ENCODE data around the gene FKBP2.

FKBP2 gene

DNA sequence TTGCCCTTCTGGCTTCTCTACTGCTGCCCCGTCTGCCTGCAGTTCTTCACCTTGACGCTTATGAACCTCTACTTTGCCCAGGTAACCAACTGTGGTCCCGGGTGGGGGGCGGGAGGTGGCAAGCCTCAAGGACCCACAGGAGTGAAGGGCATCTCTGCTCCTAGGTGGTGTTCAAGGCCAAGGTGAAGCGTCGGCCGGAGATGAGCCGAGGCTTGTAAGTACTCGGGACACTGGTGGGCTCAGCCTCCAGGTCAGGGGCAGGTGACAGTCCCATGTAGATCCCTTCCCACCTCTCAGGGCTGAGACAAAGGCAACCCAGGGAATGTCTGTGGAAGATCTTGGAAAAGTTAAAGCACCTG is 45.9 kb downstream of the FKBP2 start:
- DNase-seq = no peak

GRCh38 chr11:64287676-64288352 is 46.9 kb downstream of the FKBP2 start:
- DNase-seq = no peak

DNA sequence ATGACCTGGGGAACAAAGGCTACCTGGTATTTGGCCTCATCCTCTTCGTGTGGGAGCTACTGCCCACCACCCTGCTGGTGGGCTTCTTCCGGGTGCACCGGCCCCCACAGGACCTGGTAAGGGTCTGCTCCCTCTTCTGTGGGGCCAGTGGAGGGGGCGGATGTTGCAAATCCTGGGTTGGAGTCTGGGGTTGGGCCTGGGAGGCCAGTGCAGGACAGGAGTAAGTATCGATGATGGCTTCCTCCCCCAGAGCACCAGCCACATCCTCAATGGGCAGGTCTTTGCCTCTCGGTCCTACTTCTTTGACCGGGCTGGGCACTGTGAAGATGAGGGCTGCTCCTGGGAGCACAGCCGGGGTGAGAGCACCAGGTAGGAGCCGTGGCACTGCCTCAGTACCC is 47.5 kb downstream of the FKBP2 start:
- DNase-seq = no peak

- no peak for DNase-seq
These were observed 48.2 kb downstream of the FKBP2 start for GRCh38 chr11:64289002-64289564.

- no peak for DNase-seq
These were observed 49.7 kb downstream of the FKBP2 start for GRCh38 chr11:64290352-64291261.

GRCh38 chr11:64291262-64291751 is 50.4 kb downstream of the FKBP2 start, which contains the start of gene KCNK4:
Gene KCNK4 (plus strand): TSS chr11:64291302. CDS start chr11:64293019, 1,717 bp downstream.
- DNase-seq = no peak

DNA sequence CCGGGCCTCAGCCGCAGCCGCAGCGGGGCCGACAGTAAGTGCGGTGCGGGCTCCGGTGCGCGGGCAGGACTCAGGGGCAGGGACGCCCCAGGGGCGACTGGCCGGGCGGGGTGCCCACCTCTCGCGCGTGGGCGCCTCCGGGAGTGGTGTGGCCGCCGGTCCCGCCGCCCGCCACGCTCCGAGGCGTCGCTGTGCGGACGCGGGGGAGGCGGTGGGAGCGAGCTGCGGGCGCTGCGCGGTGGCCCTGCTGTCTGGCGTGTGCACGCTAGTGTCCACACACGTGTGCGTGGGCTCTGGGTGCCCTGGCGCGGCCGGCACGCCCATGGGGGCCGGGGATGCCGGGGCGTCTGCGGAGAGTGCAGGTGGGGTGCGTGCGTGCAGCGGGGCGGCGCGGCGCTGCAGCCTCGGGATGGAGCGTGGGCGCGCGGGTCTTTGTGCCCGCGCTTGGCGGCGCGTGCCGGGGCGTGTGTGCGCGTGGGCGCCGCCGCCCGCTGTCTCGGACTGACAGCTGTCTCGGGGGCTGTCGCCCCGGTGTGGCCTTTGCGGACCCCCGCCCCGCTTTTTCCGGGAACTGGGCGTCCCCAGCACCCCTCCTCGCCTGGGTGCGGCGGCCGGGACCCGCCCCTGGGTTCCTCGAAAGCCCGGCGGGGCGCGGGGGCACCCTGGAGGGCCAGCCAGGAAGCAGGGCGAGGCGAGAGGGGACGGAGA is 51.0 kb downstream of the FKBP2 start:
- no peak for DNase-seq

DNA sequence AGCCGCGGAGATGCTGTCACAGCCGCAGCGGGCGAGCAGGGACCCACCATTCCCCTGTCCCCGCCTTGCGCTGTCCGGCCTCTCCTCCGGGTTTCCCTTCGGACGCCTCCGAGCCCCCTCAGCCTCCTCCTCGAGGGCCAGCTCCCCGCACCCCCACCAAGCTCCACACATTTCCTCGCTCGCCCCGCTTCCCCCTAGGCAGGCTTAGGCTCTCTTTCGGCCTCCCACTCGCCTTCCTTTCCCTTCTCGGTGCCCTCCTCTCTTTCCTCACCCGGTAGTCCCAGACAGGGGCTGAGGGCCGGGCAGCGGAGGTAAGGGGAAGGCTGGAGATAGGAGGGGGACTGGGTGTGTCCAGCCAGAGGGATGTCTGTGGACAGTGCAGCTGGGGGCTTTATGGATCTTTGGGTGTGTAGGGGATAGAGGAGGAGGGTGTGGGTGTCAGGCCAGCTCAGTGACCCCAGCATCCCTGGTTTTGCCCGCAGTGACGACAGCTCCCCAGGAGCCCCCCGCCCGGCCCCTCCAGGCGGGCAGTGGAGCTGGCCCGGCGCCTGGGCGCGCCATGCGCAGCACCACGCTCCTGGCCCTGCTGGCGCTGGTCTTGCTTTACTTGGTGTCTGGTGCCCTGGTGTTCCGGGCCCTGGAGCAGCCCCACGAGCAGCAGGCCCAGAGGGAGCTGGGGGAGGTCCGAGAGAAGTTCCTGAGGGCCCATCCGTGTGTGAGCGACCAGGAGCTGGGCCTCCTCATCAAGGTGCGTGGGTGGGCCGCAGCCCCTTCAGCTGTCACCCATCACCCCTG is 51.8 kb downstream of the FKBP2 start:
- DNase-seq = no peak
